GM21360 (cell line): ENCODE results near the gene NXPE3.

Experiments
- ATAC-seq: cut with Tn5 transposase; IDR thresholded peaks from one replicate; pipeline ENCODE4 v1.9.1; 2021; ENCODE audit warnings: mild to moderate bottlenecking, moderate library complexity; ENCODE audit not compliant: unreplicated experiment

The NXPE3 gene

GRCh38 chr3:101802179-101802578, 23.2 kb downstream of the NXPE3 start:
- no peak for ATAC-seq

GRCh38 chr3:101803173-101803782, 24.3 kb downstream of the NXPE3 start:
- peak; percentile 92 for ATAC-seq

GRCh38 chr3:101803939-101804338, 24.9 kb downstream of the NXPE3 start:
- no peak for ATAC-seq

- no peak for ATAC-seq
Measured at GRCh38 chr3:101806491-101806890, 27.5 kb downstream of the NXPE3 start.

GRCh38 chr3:101807888-101808287, 28.9 kb downstream of the NXPE3 start:
- ATAC-seq, result peak; percentile 68

- no peak for ATAC-seq
Measured at GRCh38 chr3:101809178-101810021, 30.4 kb downstream of the NXPE3 start.

- no peak for ATAC-seq
Measured at GRCh38 chr3:101810022-101810418, 31.0 kb downstream of the NXPE3 start.

GRCh38 chr3:101811875-101812274, 32.9 kb downstream of the NXPE3 start:
- no peak for ATAC-seq

GRCh38 chr3:101812895-101813294, 33.9 kb downstream of the NXPE3 start:
- ATAC-seq, result no peak

GRCh38 chr3:101813817-101814440, 34.9 kb downstream of the NXPE3 start:
- no peak for ATAC-seq

- ATAC-seq, result no peak
Measured at GRCh38 chr3:101814835-101815234, 35.8 kb downstream of the NXPE3 start.

- no peak for ATAC-seq
Measured at GRCh38 chr3:101816215-101817149, 37.5 kb downstream of the NXPE3 start.

GRCh38 chr3:101817992-101818391, 39.0 kb downstream of the NXPE3 start:
- no peak for ATAC-seq

GRCh38 chr3:101819649-101820206, 40.7 kb downstream of the NXPE3 start:
- ATAC-seq, result peak; percentile 61

GRCh38 chr3:101821503-101821902, 42.5 kb downstream of the NXPE3 start:
- no peak for ATAC-seq

GRCh38 chr3:101823525-101823924, 44.5 kb downstream of the NXPE3 start:
- no peak for ATAC-seq

GRCh38 chr3:101824702-101825101, 45.7 kb downstream of the NXPE3 start:
- ATAC-seq, result no peak

GRCh38 chr3:101825904-101826445, 47.0 kb downstream of the NXPE3 start:
- no peak for ATAC-seq

- ATAC-seq, result peak; percentile 80
Measured at GRCh38 chr3:101827211-101828174, 48.5 kb downstream of the NXPE3 start.
